IMR-90 (cell line): ENCODE data around the gene UBASH3A. TPM values are rescaled to one million over a fixed set of nuclear protein-coding genes. Genes with fewer than 3 reads are reported as not detected.

Experiments
- ATAC-seq: fragments of 200-7000 bp; cut with Tn5 transposase; 2 replicates; pipeline ENCODE4 v1.9.1; 2020; ENCODE audit warnings: low read depth, mild to moderate bottlenecking, moderate library complexity
- BruUV-seq: library from RNA; stranded (reverse); fragments of 400-500 nt; replicated peaks from 2 replicates; lab custom pipeline; 2021; lab: Mats Ljungman, UMichigan
- CTCF ChIA-PET: fragments of 300-600 bp; formaldehyde crosslinking; extraction: SDS; loops from one replicate; lab custom pipeline; 2021; ENCODE audit warnings: antibody characterized with exemption; lab: Yijun Ruan, JAX
- POLR2A ChIA-PET: fragments of 300-600 bp; sonication (Branson Sonifier 250); formaldehyde crosslinking; loops from one replicate; lab custom pipeline; 2022; ENCODE audit warnings: antibody characterized with exemption; ENCODE audit not compliant: unreplicated experiment; lab: Charles Lee
- DNase-seq: peaks from one replicate; pipeline ENCODE4 v3.0.0; 2013
- H2AFZ ChIP-seq: replicated peaks from 2 replicates; pipeline ENCODE3; 2013; ENCODE audit warnings: low read length, mild to moderate bottlenecking; ENCODE audit not compliant: poor library complexity
- H2AK5ac ChIP-seq: 2 replicates; pipeline ENCODE4 v1.6.1; 2013; ENCODE audit warnings: low read depth, low read length, inconsistent platforms
- H2AK9ac ChIP-seq: replicated peaks from 2 replicates; pipeline ENCODE3; 2013; ENCODE audit warnings: mild to moderate bottlenecking, low read depth, low read length, moderate library complexity; ENCODE audit not compliant: poor library complexity
- H2BK120ac ChIP-seq: 2 replicates; pipeline ENCODE4 v1.6.1; 2013; ENCODE audit warnings: low read depth, low read length, inconsistent platforms
- H2BK15ac ChIP-seq: 3 replicates; pipeline ENCODE4 v1.6.1; 2013; ENCODE audit warnings: low read depth, low read length, inconsistent platforms
- H2BK20ac ChIP-seq: 2 replicates; pipeline ENCODE4 v1.6.1; 2013; ENCODE audit warnings: low read depth, mild to moderate bottlenecking, inconsistent platforms, low read length, moderate library complexity
- H2BK5ac ChIP-seq: 2 replicates; pipeline ENCODE4 v1.6.1; 2013; ENCODE audit warnings: mild to moderate bottlenecking, low read depth, low read length, inconsistent platforms; ENCODE audit not compliant: poor library complexity, severe bottlenecking
- H3K14ac ChIP-seq: replicated peaks from 2 replicates; pipeline ENCODE4 v1.6.1; 2013; ENCODE audit warnings: low read depth, low read length, inconsistent platforms
- H3K18ac ChIP-seq: 2 replicates; pipeline ENCODE4 v1.6.1; 2013; ENCODE audit warnings: low read depth, low read length, control low read depth
- H3K23ac ChIP-seq: 2 replicates; pipeline ENCODE4 v1.6.1; 2013; ENCODE audit warnings: low read depth, low read length, inconsistent platforms
- H3K27ac ChIP-seq: 2 replicates; pipeline ENCODE4 v1.5.1; 2013; ENCODE audit warnings: mild to moderate bottlenecking, control low read depth, low read length; ENCODE audit not compliant: insufficient read depth
- H3K27me3 ChIP-seq: 2 replicates; pipeline ENCODE4 v1.6.1; 2013; ENCODE audit warnings: low read length; ENCODE audit not compliant: control insufficient read depth, insufficient read depth
- H3K36me3 ChIP-seq: 2 replicates; pipeline ENCODE4 v1.6.1; 2013; ENCODE audit warnings: low read length, mixed read lengths; ENCODE audit not compliant: control insufficient read depth, insufficient read depth
- H3K4ac ChIP-seq: 2 replicates; pipeline ENCODE4 v1.6.1; 2013; ENCODE audit warnings: low read depth, low read length, inconsistent platforms
- H3K4me1 ChIP-seq: 2 replicates; pipeline ENCODE4 v1.6.1; 2013; ENCODE audit warnings: low read length, mixed read lengths; ENCODE audit not compliant: control insufficient read depth, insufficient read depth
- H3K4me2 ChIP-seq: 2 replicates; pipeline ENCODE4 v1.6.1; 2013; ENCODE audit warnings: low read depth, mild to moderate bottlenecking, control low read depth, low read length, moderate library complexity
- H3K4me3 ChIP-seq: 2 replicates; pipeline ENCODE4 v1.5.1; 2013; ENCODE audit warnings: low read depth, mild to moderate bottlenecking, control low read depth, low read length, moderate library complexity; ENCODE audit not compliant: insufficient read depth
- H3K56ac ChIP-seq: 2 replicates; pipeline ENCODE4 v1.6.1; 2013; ENCODE audit warnings: low read length, inconsistent platforms; ENCODE audit not compliant: insufficient read depth; ENCODE audit errors: extremely low read depth
- H3K79me1 ChIP-seq, 2 experiments: 2 replicates each; pipeline ENCODE4 v1.6.1; 2013; ENCODE audit warnings: low read length in 2 of 2, inconsistent platforms in 1 of 2, low read depth in 1 of 2
- H3K9ac ChIP-seq: 2 replicates; pipeline ENCODE4 v1.6.1; 2013; ENCODE audit warnings: low read depth, low read length, control low read depth
- H3K9me1 ChIP-seq: 2 replicates; pipeline ENCODE4 v1.6.1; 2013; ENCODE audit warnings: low read length, inconsistent platforms; ENCODE audit not compliant: insufficient read depth
- H3K9me3 ChIP-seq: 2 replicates; pipeline ENCODE4 v1.6.1; 2013; ENCODE audit warnings: low read length; ENCODE audit not compliant: control insufficient read depth, insufficient read depth
- H4K20me1 ChIP-seq: 2 replicates; pipeline ENCODE4 v1.6.1; 2013; ENCODE audit warnings: low read length, inconsistent platforms; ENCODE audit not compliant: insufficient read depth
- H4K5ac ChIP-seq: 2 replicates; pipeline ENCODE4 v1.6.1; 2013; ENCODE audit warnings: mild to moderate bottlenecking, low read depth, low read length, control low read depth
- H4K8ac ChIP-seq, 2 experiments: 2 replicates each; pipeline ENCODE4 v1.6.1; 2013; ENCODE audit warnings: low read depth in 2 of 2, low read length in 2 of 2, control low read depth in 1 of 2, inconsistent platforms in 1 of 2
- H4K91ac ChIP-seq: 2 replicates; pipeline ENCODE4 v1.6.1; 2013; ENCODE audit warnings: low read depth, low read length, inconsistent platforms; ENCODE audit not compliant: insufficient read depth
- CHD1 ChIP-seq: IDR thresholded peaks from 2 replicates; pipeline ENCODE4 v1.6.1; 2012; ENCODE audit warnings: low read depth, low read length, improper control_type of control experiment
- MAFK ChIP-seq: IDR thresholded peaks from 2 replicates; pipeline ENCODE4 v1.6.1; 2012; ENCODE audit warnings: low read depth, low read length, improper control_type of control experiment
- MXI1 ChIP-seq: IDR thresholded peaks from 2 replicates; pipeline ENCODE4 v1.6.1; 2012; ENCODE audit warnings: low read depth, mild to moderate bottlenecking, low read length, moderate library complexity, borderline replicate concordance
- RFX5 ChIP-seq: IDR thresholded peaks from 2 replicates; pipeline ENCODE4 v1.8.0; 2012; ENCODE audit warnings: low read depth, mild to moderate bottlenecking, low read length, moderate library complexity
- SMC3 ChIP-seq: fragments of 150-350 bp; IDR thresholded peaks from 2 replicates; pipeline ENCODE4 v1.6.1; 2016; ENCODE audit warnings: low read depth, mild to moderate bottlenecking, antibody characterized with exemption, low read length, moderate library complexity
- WGBS, 2 experiments: methylation state at CpG; one replicate each; pipeline versions ENCODE4 v1.1.5 to v1.1.7; 2013; ENCODE audit warnings: missing lambda C conversion rate in 2 of 2; ENCODE audit not compliant: insufficient read length in 1 of 2; ENCODE audit errors: extremely low coverage in 2 of 2; 5-methylcytosine and 5-hydroxymethylcytosine counted together
- dilution Hi-C: fragments of 300-500 bp; cut with HindIII; formaldehyde crosslinking; loops from one replicate; pipeline ENCODE4 v1.14.3; 2018; ENCODE audit warnings: low sequenced_read_pairs; ENCODE audit not compliant: unreplicated experiment
- in situ Hi-C: fragments of 300-500 bp; cut with MboI; formaldehyde crosslinking; loops from 3 replicates; pipeline ENCODE4 v1.14.3; 2019; ENCODE audit warnings: low sequenced_read_pairs, inconsistent platforms, mixed read lengths
- intact Hi-C: fragments of 100-400 bp; cut with micrococcal nuclease; formaldehyde crosslinking; loops from 2 replicates; pipeline ENCODE4 v1.10.0; 2022
- polyA plus RNA-seq, 3 experiments: library from polyadenylated mRNA; depleted of rRNA; stranded (reverse); fragments of >200 nt; gene quantifications; 2 replicates each; pipeline ENCODE4 v1.2.3, GENCODE V29; 2012; ENCODE audit warnings: low replicate concordance in 1 of 3
- total RNA-seq: library from RNA; depleted of rRNA; stranded (reverse); fragments of >200 nt; gene quantifications from 2 replicates; pipeline ENCODE4 v1.2.3, GENCODE V29; 2012
- TF ChIP-seq, protein P1 (sequence below): conservative IDR thresholded peaks from 2 replicates; pipeline ENCODE4 v1.5.1; 2012; ENCODE audit warnings: mild to moderate bottlenecking, low read depth, low read length, improper control_type of control experiment

Gene UBASH3A
- total and polyA plus RNA-seq, 2 of the 4 experiments (the other 2 are of a cell fraction) = not detected

DNA sequence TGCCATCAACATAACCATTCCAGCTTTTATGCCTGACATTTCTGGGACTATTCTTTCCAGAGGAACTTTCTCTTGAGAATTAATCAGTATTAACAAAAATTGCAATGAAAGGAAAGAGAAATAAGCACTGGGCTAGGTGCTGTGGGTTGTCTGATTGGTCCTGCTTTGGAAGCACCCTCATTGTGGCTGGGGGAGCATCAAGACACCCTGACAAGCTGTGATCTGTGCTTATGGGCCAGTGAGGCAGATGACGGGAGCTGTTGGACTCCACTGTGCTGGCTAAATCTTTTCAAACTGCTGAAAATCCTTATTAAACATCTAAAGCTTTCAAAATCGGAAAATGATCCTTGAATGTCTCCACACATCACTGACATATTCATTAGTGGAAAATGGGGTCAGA is 20.0 kb downstream of the UBASH3A start:
- H3K4me1 ChIP-seq = no peaks in the 10 kb centered on the region
- no peaks in the 10 kb centered on the region for H3K9me3 ChIP-seq
- intact Hi-C loops = no loop called here
- BruUV-seq = no TSS peak
- no peak overlapping the region for H3K9ac ChIP-seq
- no peak overlapping the region for H3K56ac ChIP-seq
- H4K20me1 ChIP-seq = no peaks in the 10 kb centered on the region
- H3K27me3 ChIP-seq = peaks cover 18% of the 10 kb centered on the region
- ATAC-seq = no peak
- ChIA-PET CTCF (no interaction called here), POLR2A (no interaction called here)
- in situ Hi-C loops = no loop called here
- H4K8ac ChIP-seq = no peak overlapping the region
- H3K18ac ChIP-seq = no peak overlapping the region
- no peaks in the 10 kb centered on the region for H3K36me3 ChIP-seq
- no peak overlapping the region for H3K23ac ChIP-seq
- no peak overlapping the region for H2AK9ac ChIP-seq
- H3K4me3 ChIP-seq = no peak overlapping the region
- no peak overlapping the region for H3K4ac ChIP-seq
- H3K9me1 ChIP-seq = no peaks in the 10 kb centered on the region
- no peak overlapping the region for H3K14ac ChIP-seq
- no peak overlapping the region for H2BK5ac ChIP-seq
- no CpG with 5 or more reads among the region's 2 CpGs for WGBS, 2 experiments
- no peak overlapping the region for H4K5ac ChIP-seq
- H2BK15ac ChIP-seq = no peak overlapping the region
- H3K4me2 ChIP-seq = no peak overlapping the region
- no peaks in the 10 kb centered on the region for H3K79me1 ChIP-seq
- no peak overlapping the region for H2BK20ac ChIP-seq
- no peak overlapping the region for H2BK120ac ChIP-seq
- no peak overlapping the region for H2AK5ac ChIP-seq
- H2AFZ ChIP-seq = no peak overlapping the region
- DNase-seq = no peak
- H4K91ac ChIP-seq = no peak overlapping the region
- H3K27ac ChIP-seq = no peak overlapping the region
- dilution Hi-C loops = no loop called here
- TF ChIP-seq, protein P1, sequence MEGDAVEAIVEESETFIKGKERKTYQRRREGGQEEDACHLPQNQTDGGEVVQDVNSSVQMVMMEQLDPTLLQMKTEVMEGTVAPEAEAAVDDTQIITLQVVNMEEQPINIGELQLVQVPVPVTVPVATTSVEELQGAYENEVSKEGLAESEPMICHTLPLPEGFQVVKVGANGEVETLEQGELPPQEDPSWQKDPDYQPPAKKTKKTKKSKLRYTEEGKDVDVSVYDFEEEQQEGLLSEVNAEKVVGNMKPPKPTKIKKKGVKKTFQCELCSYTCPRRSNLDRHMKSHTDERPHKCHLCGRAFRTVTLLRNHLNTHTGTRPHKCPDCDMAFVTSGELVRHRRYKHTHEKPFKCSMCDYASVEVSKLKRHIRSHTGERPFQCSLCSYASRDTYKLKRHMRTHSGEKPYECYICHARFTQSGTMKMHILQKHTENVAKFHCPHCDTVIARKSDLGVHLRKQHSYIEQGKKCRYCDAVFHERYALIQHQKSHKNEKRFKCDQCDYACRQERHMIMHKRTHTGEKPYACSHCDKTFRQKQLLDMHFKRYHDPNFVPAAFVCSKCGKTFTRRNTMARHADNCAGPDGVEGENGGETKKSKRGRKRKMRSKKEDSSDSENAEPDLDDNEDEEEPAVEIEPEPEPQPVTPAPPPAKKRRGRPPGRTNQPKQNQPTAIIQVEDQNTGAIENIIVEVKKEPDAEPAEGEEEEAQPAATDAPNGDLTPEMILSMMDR = no peak
- TF ChIP-seq MAFK = no peak
- TF ChIP-seq RFX5 = no peak
- TF ChIP-seq MXI1 = no peak
- no peak for TF ChIP-seq CHD1
- TF ChIP-seq SMC3 = no peak
